Measurements from ENCODE around the gene ATOX1. TPM values are rescaled to one million over a fixed set of nuclear protein-coding genes. Genes with fewer than 3 reads are reported as not detected.

The ATOX1 gene
- total and polyA plus RNA-seq, 2 experiments from 2014 or later, result 126 to 296 TPM

GRCh38 chr5:151779531-151780125 is 21.2 kb upstream of the ATOX1 start:
- Histone ChIP-seq H3K27ac (no peak overlapping the region), H4K20me1 (ENCODE audit: insufficient read depth) (peaks cover 69% of the 10 kb centered on the region), H2AFZ (no peak overlapping the region), H3K9me2 (ENCODE audit: insufficient read depth) (no peaks in the 10 kb centered on the region), H3K9ac (no peak overlapping the region), H3F3A (ENCODE audit: insufficient read depth) (no peaks in the 10 kb centered on the region; the same call in 1 of the 2 replicates), H3K4me1 (ENCODE audit: insufficient read depth) (peaks cover 32% of the 10 kb centered on the region), H3K4me2 (ENCODE audit: unreplicated experiment) (no peak overlapping the region), H3K36me3 (ENCODE audit: low read depth) (peaks cover 17% of the 10 kb centered on the region; the same call in 1 of the 2 replicates), H3K9me3 (ENCODE audit: low read depth) (no peaks in the 10 kb centered on the region), H3K27me3 (replicated peaks; ENCODE audit: insufficient read depth) (no peaks in the 10 kb centered on the region), H3K79me2 (ENCODE audit: insufficient read depth) (peaks cover 100% of the 10 kb centered on the region), H3K4me3 (no peak overlapping the region)
- 56 to 73% methylated on average over 3 of the region's 3 CpGs for WGBS, 2 experiments (ENCODE audit: low coverage in 1 of 2, low lambda C conversion rate in 2 of 2, missing lambda C conversion rate in 2 of 2)
- TF ChIP-seq EZH2phosphoT487 (IDR thresholded peaks at IDR 0.05; ENCODE audit: insufficient read depth, low read depth), result no peak
- TF ChIP-seq EZH2 (IDR thresholded peaks at IDR 0.05; ENCODE audit: insufficient read depth, poor library complexity, severe bottlenecking), result no peak
- in situ Hi-C loops (cut with MboI), result no loop called here
- DNase-seq, result no peak

DNA sequence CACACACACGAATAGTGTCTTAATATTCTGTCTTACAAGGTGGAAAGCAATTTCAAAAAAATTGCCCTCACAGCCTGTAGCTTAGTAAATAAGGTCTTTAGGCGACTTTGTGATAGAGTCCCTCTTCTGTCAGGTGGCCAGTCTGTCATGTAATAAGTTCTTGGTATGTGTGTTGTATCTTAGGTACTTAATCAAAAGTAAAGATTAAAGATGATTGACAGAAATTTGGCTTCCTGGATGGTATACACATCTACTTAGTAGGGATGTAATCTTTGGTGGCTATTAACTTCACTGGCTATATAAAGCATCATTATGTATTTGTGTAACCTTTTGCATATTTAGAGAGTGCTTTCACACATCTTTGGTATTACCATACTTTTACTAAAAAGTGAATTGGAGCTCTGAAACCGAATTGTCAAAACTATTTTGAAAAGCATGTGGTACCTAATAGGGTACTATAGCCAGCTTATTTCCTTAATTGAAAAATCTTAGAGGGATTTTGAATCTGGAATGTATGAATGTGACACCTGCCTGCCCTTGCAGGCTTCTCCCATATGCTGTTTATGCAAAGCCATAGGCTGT is 16.7 kb upstream of the ATOX1 start:
- TF ChIP-seq EZH2phosphoT487 (IDR thresholded peaks at IDR 0.05; ENCODE audit: insufficient read depth, low read depth), result no peak
- TF ChIP-seq EZH2 (IDR thresholded peaks at IDR 0.05; ENCODE audit: insufficient read depth, poor library complexity, severe bottlenecking), result no peak
- Histone ChIP-seq H3K36me3 (ENCODE audit: low read depth) (peaks cover 17% of the 10 kb centered on the region; the same call in 1 of the 2 replicates), H3K4me2 (ENCODE audit: unreplicated experiment) (peak overlapping the region; percentile 97), H2AFZ (no peak overlapping the region), H3K79me2 (ENCODE audit: insufficient read depth) (peaks cover 83% of the 10 kb centered on the region), H3K9ac (peak overlapping the region; percentile 94; the same call in 1 of the 2 replicates), H3K27me3 (replicated peaks; ENCODE audit: insufficient read depth) (no peaks in the 10 kb centered on the region), H3K4me3 (peak overlapping the region; percentile 91), H3K9me3 (ENCODE audit: low read depth) (no peaks in the 10 kb centered on the region), H3K27ac (no peak overlapping the region), H3K9me2 (ENCODE audit: insufficient read depth) (no peaks in the 10 kb centered on the region), H3F3A (ENCODE audit: insufficient read depth) (peaks cover 23% of the 10 kb centered on the region; the same call in 1 of the 2 replicates), H4K20me1 (ENCODE audit: insufficient read depth) (peaks cover 61% of the 10 kb centered on the region), H3K4me1 (ENCODE audit: insufficient read depth) (peaks cover 29% of the 10 kb centered on the region)
- in situ Hi-C loops (cut with MboI), result no loop called here
- no peak for DNase-seq
- 52 to 55% methylated on average over 3 of the region's 3 CpGs for WGBS, 2 experiments (ENCODE audit: low coverage in 1 of 2, low lambda C conversion rate in 2 of 2, missing lambda C conversion rate in 2 of 2)

DNA sequence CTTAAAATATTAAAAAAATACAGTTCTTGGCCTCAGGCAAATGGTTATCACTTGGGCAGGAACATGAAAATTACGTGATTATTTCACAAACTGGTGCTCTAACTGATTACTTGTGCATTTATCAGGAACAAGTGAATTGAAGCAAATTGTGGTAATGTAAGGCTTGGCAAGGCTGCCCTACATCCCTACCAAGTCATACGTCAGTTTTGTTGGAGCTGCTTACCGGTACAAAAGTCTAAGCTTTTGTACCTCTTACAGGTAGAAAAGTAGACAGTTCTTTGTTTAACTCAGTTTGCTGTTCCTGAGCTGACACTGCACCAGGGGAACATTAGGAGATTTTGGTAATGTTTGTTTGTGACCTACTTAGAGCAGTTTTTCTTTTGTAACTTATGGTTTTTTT is 15.5 kb upstream of the ATOX1 start:
- peak overlapping the region; percentile 86 for H3K27ac ChIP-seq
- H4K20me1 ChIP-seq (ENCODE audit: insufficient read depth), result peaks cover 50% of the 10 kb centered on the region
- H2AFZ ChIP-seq, result no peak overlapping the region
- peaks cover 23% of the 10 kb centered on the region; the same call in 1 of the 2 replicates for H3F3A ChIP-seq (ENCODE audit: insufficient read depth)
- 1 to 4% methylated on average over 3 of the region's 3 CpGs for WGBS, 2 experiments (ENCODE audit: low coverage in 1 of 2, low lambda C conversion rate in 2 of 2, missing lambda C conversion rate in 2 of 2)
- H3K4me1 ChIP-seq (ENCODE audit: insufficient read depth), result peaks cover 32% of the 10 kb centered on the region
- H3K27me3 ChIP-seq (replicated peaks; ENCODE audit: insufficient read depth), result no peaks in the 10 kb centered on the region
- DNase-seq, result peak; percentile 31
- H3K4me3 ChIP-seq, result peak overlapping the region; percentile 91
- no peak for TF ChIP-seq EZH2 (IDR thresholded peaks at IDR 0.05; ENCODE audit: insufficient read depth, poor library complexity, severe bottlenecking)
- TF ChIP-seq EZH2phosphoT487 (IDR thresholded peaks at IDR 0.05; ENCODE audit: insufficient read depth, low read depth), result no peak
- H3K79me2 ChIP-seq (ENCODE audit: insufficient read depth), result peaks cover 80% of the 10 kb centered on the region
- in situ Hi-C loops (cut with MboI), result no loop called here
- no peaks in the 10 kb centered on the region for H3K9me2 ChIP-seq (ENCODE audit: insufficient read depth)
- H3K9ac ChIP-seq, result peak overlapping the region; percentile 94
- peak overlapping the region; percentile 97 for H3K4me2 ChIP-seq (ENCODE audit: unreplicated experiment)
- peaks cover 17% of the 10 kb centered on the region; the same call in 1 of the 2 replicates for H3K36me3 ChIP-seq (ENCODE audit: low read depth)
- H3K9me3 ChIP-seq (ENCODE audit: low read depth), result no peaks in the 10 kb centered on the region

DNA sequence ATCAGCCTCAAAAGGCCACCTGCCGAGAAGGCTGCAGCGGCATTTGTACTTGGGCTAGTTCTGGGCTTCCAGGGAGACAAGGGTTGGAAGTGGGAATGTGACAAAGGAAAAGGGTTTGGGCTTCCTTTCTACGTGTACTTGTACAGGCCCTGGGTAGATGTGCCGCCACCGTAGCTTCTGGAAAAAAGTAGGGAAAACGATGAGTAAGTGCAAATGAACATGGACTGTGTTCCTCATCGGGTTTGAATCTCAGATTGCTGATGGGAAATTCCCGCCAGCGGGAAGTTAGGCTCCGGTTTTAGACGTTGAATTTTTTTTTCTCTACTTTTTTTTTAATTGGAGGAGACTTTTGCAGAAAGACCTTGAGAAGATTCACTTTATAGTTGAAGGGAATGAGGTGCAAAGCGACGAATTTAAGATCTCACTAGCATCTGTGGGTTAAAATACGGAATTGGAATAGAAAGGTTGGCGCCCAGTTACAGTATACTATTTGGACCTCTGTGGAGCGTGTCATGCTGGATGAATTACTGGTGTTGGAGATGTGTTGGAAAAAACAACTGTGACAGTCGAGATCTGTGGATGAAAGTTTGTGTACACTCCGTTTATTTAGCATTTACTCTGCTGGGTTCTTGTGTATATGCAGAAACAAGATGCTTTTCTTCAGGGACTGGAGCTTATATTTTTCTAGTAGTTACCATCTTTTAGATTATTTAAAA is 14.6 kb upstream of the ATOX1 start:
- peaks cover 32% of the 10 kb centered on the region for H3K4me1 ChIP-seq (ENCODE audit: insufficient read depth)
- peak overlapping the region; percentile 86 for H3K27ac ChIP-seq
- peak overlapping the region; percentile 94 for H3K9ac ChIP-seq
- 0 out of 2 replicates have a peak, but pooled peaks cover 8% of the 10 kb centered on the region for H3K36me3 ChIP-seq (ENCODE audit: low read depth)
- peak overlapping the region; percentile 97 for H3K4me2 ChIP-seq (ENCODE audit: unreplicated experiment)
- WGBS, 2 experiments (ENCODE audit: low coverage in 1 of 2, low lambda C conversion rate in 2 of 2, missing lambda C conversion rate in 2 of 2), result 1% methylated on average over 18 of the region's 18 CpGs
- H4K20me1 ChIP-seq (ENCODE audit: insufficient read depth), result peaks cover 42% of the 10 kb centered on the region
- no peak for TF ChIP-seq EZH2phosphoT487 (IDR thresholded peaks at IDR 0.05; ENCODE audit: insufficient read depth, low read depth)
- TF ChIP-seq EZH2 (IDR thresholded peaks at IDR 0.05; ENCODE audit: insufficient read depth, poor library complexity, severe bottlenecking), result no peak
- DNase-seq, result peak; percentile 77
- H3K27me3 ChIP-seq (replicated peaks; ENCODE audit: insufficient read depth), result no peaks in the 10 kb centered on the region
- peak overlapping the region; percentile 91 for H3K4me3 ChIP-seq
- H3K79me2 ChIP-seq (ENCODE audit: insufficient read depth), result peaks cover 70% of the 10 kb centered on the region
- in situ Hi-C loops (cut with MboI), result no loop called here
- H3K9me3 ChIP-seq (ENCODE audit: low read depth), result no peaks in the 10 kb centered on the region
- peaks cover 23% of the 10 kb centered on the region; the same call in 1 of the 2 replicates for H3F3A ChIP-seq (ENCODE audit: insufficient read depth)
- H2AFZ ChIP-seq, result peak overlapping the region; percentile 22; the same call in 1 of the 2 replicates
- H3K9me2 ChIP-seq (ENCODE audit: insufficient read depth), result no peaks in the 10 kb centered on the region
